ENCODE measurements around the gene CLCN6.

Gene CLCN6

DNA sequence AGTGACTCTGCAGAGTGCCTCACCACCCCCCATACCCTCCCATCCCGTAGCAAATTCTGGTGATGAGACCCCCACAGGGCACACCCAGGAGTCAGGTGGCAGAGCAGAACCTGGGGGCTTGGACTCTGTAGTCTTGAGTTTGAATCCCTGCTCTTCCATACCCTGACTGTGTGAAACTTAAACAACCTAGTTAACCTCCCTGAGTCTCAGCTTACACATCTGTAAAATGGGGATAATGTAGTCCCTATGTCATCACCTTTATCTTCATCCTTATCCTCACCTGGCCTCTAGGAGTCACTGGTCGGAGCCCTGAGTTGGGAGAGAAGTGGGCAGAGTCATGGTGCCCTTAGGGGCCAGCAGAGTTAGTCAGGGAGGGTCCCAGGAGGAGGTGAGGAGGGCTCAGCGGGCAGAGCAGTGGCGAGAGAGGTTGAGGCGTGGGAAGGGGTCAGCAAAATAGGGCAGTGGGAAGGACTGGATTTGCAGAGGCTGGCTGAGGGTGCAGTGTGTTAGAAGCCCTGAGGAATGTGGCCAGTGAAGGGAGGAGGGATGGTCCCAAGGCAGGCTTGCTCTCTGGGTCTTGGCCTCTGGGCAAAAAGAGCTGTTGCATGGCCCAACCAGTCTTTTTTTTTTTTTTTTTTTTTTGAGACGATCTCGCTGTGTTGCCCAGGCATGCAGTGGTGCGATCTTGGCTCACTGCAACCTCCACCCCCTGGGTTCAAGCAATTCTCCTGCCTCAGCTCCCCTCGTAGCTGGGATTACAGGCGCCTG lies 25.4 kb upstream of the CLCN6 start:
- peak; percentile 77 for DNase-seq

DNA sequence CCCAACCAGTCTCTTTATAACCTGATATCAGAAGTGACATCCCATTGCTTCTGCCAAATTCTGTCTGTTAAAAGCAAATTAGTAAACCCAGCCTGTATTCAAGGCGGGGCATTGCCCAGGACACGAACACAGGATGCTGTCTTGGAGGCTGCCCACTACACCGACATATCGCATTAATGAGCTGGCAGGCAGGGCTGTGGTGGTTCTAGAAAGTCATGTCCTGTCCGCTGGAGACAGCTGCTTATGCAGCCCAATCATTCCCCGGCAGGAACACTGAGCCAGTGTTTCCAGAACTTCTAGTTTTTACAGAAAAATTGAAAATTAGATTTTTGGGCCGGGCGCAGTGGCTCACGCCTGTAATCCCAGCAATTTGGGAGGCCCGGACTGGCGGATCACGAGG lies 24.7 kb upstream of the CLCN6 start:
- peak; percentile 50 for DNase-seq

GRCh38 chr1:11782127-11782708 lies 23.8 kb upstream of the CLCN6 start:
- peak; percentile 49 for DNase-seq

GRCh38 chr1:11783556-11783955 lies 22.4 kb upstream of the CLCN6 start:
- DNase-seq, result no peak

DNA sequence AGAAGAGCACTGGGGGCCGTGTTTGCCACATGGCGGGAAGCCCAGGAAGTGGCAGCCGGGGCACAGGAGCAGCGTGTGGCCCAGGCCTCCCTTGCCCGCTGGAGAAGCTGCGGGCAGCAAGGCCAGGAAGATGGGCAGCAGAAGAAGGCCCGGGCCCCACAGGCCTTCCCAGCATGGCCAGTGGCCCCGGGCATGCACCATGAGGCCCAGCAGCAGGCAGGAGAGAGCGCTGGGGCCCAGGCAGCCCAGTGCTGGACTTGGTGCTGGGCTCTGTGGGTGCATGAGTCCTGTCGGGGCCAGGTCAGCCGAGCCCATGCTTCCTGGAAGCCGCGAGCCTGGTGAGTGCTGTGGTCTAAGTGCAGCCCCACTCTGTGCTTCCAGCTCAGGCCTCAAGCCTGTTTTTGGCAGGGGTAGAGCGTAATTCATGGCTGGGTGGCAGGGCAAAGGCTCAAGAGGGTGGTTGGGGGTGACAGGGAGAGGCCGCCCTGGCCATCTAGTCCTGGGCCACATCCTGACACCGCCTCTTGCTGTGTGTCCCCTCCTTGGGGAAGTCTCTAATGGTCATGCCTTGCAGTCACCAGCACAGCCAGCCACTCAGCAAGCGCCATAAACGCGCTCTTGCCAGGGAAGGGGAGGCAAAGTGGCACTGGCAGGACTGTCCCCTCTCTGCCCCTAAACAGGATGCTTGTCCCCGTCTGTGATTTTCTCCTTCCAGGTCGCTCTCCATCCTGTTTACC lies 21.6 kb upstream of the CLCN6 start:
- no peak for DNase-seq

DNA sequence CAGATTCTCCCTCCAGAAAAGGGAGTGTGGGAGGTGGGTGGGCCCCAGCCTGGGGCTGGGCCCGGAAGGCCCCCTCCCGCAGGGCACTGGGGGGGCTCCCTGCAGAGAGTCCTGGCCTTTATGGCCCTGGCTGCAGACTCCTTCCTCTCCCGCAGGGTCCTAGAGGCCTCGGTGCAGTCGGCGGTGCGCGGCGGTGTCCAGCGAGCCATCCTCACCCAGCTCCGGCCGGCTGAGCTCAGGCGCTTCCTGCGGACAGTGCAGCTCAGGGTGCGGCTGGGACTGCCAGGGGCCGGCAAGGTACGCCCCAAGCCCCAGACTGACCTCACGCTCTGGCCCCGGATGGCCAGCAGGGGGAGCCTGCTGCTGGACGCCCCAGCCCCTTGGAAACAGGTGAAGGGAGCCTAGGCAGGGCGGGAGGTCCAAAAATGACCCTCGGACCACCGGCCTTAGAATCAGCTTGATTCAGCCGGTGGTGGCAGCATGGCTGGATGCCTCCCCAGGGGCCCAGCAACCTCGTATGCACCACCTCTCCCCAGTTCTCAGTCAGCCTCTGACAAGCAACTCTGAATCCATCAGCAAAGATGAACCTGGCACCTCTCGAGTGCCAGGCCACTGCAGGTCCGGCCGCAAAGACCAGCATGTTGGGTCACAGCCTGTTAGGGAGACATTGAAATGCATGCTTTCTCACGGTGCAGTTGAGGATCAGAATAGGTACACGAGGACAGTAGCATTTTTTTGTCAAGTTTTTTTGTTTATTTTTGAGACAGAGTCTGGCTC lies 20.8 kb upstream of the CLCN6 start:
- DNase-seq, result peak; percentile 90

DNA sequence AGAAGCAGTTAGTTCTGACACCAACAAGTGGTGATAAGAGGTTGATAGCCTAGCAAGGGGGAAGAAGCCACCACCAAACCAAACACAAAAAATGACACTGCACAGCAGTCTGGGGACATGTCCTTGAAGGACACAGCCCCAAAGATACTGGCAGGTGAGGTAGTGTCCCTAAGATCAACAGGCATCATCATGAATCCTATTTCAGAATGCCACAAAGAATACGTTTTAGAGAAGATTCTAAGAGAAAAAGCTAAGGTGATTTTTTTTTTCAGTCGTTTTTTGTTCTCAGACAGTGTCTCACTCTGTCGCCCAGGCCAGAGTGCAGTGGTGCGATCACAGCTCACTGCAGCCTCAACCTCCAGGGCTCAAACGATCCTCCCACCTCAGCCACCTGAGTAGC lies 19.8 kb upstream of the CLCN6 start:
- DNase-seq, result no peak

GRCh38 chr1:11787251-11787803 lies 18.7 kb upstream of the CLCN6 start:
- peak; percentile 82 for DNase-seq

DNA sequence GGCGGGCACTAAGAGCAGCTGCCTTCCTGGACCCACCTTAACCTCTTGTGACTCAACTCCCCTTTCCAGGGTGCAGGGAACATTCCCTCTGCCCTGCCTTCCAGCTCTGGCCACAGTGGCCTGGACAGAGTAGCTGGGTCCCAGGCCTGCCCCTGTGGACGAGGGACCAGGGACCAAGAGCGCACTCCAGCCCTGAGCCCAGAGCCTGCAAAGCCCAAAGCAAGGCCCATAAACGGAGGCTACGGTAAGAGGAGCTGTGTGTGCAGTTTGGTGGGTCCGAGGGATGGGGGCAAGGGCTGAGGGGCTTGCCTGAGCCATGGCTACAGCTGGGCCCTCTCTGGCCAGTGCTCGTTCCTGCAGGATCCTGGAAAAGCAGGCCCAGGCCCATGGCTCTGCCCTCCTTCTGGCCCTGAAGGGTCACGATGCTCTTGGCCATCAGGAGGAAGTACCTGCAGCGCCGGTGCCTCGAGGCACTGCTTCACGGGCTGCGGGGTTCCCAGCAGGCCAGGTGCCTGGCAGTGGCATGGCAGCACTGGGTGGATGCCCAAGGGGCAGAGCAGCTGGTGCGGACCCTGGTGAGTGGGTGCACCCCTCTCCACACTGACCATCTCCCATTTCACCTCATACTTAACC lies 18.1 kb upstream of the CLCN6 start:
- DNase-seq, result peak; percentile 52

DNA sequence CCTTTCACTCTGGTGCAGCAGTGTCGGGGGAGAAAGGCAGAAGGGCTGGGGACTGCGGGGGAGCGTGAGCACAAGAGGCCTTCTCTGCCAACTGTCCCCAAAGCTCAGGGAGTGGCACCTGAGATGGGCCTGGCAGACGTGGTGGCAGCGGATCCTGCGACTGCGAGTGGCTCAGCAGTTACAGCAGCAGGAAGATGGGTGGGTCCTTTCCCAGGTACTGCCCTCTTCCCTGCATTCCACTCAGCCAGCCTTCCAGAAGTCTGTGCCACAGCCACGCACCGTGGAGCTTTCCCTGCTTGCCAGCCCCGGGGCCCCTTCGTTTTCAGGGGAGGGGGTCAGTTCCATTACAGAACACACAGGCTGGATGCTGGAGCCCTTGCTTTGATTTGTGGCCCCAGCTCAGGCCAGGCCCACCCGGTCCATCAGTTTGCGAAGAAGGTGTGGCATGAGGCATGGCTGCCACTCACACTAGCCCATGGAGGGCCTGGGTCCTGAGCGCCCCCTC lies 17.4 kb upstream of the CLCN6 start:
- peak; percentile 50 for DNase-seq

- DNase-seq, result peak; percentile 66
Observed at GRCh38 chr1:11789126-11790067, 16.6 kb upstream of the CLCN6 start.

DNA sequence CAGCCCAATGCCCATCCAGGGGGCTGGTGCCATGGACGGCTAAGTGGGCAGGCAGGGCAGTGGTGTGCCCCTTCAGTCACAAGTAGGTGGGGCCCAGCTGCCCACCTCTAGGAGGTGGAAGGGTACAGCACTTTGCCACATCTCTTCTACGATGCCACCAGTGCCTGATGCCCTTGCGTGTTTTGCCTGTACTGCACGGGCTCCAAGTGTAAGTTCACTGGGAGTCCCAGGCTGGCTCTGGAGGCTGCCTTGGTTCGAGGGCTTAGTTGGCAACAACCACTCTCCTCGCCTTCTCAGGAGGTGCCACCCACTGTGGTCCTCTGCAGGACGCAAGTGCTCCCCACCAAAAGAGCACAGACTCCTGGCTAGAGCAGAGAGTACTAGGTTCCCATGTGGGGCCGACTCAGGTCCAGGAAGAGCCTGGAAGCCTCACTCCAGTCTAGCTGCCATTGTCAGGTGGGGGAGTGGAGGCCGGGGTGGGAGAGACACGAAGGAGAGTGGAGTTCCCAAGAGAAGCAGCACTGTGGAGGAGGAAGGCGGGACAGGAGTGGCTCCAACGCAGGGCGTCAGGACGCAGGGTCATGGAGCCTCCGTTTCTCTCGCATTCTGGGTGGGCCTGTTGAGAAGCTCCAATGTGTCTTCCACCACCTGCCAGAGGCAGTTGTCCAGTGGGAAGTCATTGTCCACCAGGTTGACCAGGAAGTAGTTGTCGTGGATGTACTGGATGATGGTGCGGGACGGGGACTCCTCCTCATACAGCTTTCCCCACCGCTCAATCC lies 15.7 kb upstream of the CLCN6 start:
- no peak for DNase-seq

DNA sequence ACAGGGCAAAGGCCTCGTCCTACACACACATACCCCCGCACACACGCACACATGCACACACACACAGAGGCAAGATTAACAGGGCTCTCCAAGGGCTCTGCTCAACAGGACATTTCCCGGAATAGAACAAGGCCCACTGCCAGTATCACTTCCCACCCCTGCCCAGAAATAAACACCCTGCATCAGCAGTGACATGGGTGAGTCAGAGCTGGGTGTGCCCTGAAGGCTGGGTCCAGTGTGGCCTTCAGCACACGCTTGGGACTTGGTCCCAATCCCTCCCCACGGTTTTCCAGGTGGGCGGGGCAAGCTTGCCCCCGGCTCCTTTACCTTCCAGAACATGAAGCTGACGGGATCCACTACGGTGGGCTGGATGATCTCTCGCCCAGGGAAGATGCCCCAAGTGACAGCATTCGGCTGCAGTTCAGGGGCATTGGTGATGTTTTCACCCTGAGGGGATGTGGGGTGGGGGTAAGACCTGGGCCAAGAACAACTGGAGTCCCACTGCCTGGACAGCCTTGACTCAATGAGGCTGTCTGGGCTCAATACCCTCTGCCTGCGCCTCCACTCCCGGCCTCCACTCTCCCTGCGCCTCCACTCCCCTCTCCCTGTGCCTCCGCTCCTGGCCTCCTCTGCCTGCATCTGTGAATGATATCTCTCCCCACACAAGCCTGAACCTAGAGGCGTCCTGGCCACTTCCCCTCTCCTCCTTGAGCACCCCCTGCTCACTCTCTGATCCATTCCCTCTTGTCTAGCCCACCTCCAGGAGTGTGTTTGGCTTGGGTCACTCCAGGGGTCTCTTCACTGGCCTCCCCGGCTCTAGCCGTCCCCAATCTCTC lies 14.9 kb upstream of the CLCN6 start:
- peak; percentile 53 for DNase-seq

DNA sequence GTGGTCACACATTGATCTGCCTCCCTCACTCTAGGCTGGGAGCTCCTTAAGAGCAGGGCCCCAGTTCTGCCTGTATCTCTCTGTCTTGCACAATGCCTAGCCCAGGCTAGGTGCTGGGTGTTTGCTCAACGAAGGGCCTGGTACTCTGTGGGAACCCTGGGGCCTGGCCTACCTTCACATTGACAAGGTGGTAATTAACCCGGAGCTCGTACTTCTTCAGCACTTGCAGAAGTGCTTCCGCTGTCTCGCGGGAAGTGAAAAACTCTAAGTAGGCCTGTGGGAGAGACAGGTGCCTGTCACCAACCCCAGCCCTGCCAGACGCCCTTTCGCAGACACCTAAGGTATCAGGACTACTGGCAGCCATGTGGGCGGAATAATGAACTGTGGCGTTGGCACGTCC lies 13.9 kb upstream of the CLCN6 start:
- no peak for DNase-seq

DNA sequence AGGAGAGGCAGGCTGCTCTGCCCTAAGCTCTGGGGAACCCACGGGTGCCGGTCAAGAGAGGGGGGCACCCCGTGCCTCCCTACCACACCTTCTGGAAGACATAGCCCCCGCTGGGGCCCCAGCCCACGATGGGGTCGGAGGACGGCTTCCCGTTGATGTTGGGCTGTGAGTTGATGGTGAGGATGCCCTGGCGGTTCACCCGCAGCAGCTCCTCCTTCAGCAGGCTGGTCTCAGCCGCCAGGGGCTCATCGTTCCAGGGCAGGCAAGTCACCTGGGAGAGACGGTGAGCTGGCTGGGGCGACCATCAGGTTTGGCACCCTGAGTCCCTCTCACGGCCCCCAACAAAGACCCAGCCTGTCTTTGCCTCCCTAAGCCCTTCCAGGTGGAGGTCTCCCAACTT lies 12.2 kb upstream of the CLCN6 start:
- DNase-seq, result no peak

- DNase-seq, result no peak
Observed at GRCh38 chr1:11794446-11795237, 11.3 kb upstream of the CLCN6 start.

DNA sequence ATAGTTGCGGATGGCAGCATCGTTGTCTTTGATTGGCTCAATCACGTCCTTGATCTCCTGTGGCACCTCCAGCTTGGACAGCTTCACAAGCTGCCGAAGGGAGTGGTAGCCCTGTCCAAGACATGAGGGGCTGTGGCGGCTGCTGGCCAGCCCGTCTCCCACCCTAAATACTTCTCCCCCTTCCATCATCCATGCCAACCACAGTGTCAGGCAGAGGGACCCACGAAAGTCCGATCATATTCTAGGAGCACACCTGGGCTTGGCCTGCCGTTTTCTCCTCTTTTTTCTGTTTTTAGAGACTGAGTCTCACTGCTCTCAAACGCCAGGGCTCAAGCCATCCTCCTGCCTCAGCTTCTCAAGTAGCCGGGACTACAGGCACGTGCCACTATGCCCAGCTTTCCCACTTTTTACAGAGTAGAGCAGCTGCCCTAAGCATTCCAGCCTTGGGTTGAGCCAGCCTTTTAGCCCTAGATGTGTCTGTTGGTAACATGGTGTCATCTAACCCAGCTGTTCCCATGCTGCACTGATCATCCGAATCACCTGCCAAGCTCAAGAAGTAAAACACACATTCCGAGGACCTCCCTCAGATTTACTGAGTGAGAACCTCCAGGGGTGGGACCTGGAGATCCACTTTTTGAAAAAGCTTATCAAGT lies 10.6 kb upstream of the CLCN6 start:
- DNase-seq, result no peak

Data from islet precursor cell (in vitro differentiated cells).